ENCODE measurements around the gene TNS2. TPM values are rescaled to one million over a fixed set of nuclear protein-coding genes. Genes with fewer than 3 reads are reported as not detected.

TNS2 gene
- polyA plus RNA-seq, 5 donors = 96.5 to 138 (median 126) TPM

DNA sequence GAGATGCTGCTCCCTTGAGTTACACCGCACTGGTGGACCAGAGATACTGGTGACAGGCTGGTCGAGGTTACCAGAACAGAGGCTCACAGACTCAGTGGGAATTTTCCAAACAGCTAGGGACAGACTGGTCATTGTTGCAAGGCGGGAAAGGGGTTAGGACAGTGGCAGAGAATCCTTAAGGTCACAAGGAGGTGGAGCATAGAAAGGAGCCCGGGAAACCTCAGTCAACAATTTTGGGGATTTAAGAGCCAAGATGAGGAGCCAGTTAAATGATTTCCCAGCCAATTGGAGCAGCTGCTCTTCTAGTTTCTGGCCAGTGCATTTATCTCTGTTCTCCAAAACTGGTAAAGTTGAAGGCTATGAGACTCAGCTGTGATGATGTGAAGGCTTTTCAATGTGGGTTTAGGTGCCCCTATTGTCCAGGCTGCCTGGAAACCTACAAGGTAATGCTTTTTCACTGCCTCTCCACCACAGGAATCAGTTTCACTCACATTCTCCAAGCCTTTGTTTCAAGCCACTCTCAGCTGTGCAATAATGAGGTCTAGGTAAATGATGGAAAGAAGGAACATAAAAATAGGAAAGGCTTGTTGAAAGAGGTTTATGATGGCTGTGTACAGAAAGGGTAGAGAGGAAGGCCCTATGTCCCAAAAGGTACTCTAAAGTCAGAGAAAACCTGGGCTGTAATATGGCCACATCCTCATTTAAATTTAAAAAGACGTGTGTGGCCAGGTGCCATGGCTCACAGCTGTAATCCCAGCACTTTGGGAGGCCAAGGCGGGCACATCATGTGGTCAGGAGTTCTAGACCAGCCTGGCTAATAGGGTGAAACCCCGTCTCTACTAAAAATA, 7.0 kb upstream of the TNS2 start:
- no peak for DNase-seq

GRCh38 chr12:53044052-53044581, 5.7 kb upstream of the TNS2 start:
- DNase-seq = no peak

- DNase-seq = no peak
These were observed 4.8 kb upstream of the TNS2 start for GRCh38 chr12:53044896-53045695.

- no peak for DNase-seq
These were observed 4.2 kb upstream of the TNS2 start for GRCh38 chr12:53045696-53046045.

- peak; percentile 87 to 89 for DNase-seq
These were observed 3.1 kb upstream of the TNS2 start for GRCh38 chr12:53046655-53047220.

GRCh38 chr12:53047221-53048032, 2.4 kb upstream of the TNS2 start:
- DNase-seq = peak; percentile 81 to 83

DNA sequence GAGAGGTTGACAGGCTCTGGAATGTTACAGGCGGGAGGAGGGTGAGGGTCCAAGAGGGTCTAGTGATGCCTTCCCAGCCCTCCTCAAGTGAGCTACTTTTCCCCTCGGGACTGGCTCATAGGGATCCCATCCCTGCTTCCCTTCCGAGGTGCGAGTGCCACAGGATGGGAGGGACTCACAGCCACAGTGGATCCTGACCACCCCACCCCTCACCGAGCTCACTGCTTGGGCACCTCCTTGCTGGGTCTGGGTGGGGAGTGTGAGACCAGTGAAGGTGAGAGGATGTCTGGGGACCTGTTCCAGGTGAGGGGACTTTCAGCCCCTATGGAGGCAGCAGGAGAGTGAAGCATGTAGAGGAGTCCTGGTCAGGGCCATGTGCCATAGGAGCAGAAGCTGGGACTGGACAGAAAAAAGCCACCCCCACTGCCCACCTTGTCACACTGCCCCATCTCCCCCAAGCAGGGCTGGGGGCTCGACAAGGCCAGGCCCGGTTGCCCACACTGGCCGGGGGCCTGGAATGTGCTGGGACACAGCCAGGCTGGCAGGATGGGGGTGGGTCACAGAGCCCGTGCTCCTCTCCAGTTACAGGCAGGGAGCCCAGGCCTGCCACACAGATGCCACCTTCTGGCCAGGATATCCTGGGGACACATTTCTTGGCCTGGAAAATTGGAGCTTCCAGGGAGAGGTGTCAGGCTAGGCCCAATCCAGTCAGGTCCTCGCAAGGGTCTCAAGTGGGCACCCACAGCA, 1.7 kb upstream of the TNS2 start:
- DNase-seq = no peak

GRCh38 chr12:53048780-53049401, 974 bp upstream of the TNS2 start:
- DNase-seq = peak; percentile 81 to 83

- no peak for DNase-seq
These were observed 677 bp downstream of the TNS2 start for GRCh38 chr12:53050426-53051057.

GRCh38 chr12:53051058-53051880, 1.4 kb downstream of the TNS2 start:
- no peak for DNase-seq

GRCh38 chr12:53051881-53052412, 2.1 kb downstream of the TNS2 start:
- DNase-seq = no peak

GRCh38 chr12:53052419-53053217, 2.8 kb downstream of the TNS2 start:
- DNase-seq = peak; percentile 92 to 94

DNA sequence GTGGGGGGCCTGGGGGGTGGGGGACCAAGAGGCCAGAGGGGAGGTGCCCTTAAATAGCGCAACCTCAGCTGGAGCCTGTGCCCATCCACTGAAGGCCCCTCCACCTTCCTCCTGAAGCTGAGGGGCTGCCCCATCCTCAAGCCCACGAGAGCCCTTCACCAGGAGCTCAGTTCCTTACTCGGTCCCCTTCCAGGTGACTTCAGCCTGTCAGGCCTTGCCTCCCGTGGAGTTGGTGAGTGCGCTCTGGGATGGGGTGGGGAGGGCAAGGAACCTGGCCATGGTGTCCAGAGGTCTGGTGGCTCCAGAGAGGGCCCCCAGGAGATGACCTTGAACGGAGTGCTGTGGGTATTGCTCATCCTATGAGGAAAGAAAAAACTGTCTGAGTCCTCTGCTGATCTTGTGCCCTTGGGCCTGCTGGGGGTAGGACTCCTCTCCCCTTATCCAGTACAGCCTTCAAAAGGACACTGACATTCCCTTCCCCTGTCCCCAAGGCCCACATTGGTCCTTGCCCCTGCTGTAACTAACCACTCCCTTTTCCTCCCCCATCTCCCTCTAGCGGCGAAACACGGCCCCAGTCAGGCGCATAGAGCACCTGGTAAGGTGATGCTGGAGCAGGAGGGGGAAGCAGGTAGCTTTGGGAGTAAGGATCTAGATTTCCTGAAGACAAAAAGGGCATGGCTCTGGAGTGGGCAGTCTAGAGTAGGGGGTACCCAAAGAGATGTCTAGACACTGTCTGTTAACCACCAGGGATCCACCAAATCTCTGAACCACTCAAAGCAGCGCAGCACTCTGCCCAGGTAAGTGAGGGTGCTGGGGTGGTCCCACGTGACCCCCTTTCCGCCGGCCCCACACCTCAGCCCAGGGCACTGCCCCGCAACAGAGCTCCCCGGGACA, 3.6 kb downstream of the TNS2 start:
- no peak for DNase-seq

- peak; percentile 92 for DNase-seq
These were observed 4.4 kb downstream of the TNS2 start for GRCh38 chr12:53054112-53054878.

DNA sequence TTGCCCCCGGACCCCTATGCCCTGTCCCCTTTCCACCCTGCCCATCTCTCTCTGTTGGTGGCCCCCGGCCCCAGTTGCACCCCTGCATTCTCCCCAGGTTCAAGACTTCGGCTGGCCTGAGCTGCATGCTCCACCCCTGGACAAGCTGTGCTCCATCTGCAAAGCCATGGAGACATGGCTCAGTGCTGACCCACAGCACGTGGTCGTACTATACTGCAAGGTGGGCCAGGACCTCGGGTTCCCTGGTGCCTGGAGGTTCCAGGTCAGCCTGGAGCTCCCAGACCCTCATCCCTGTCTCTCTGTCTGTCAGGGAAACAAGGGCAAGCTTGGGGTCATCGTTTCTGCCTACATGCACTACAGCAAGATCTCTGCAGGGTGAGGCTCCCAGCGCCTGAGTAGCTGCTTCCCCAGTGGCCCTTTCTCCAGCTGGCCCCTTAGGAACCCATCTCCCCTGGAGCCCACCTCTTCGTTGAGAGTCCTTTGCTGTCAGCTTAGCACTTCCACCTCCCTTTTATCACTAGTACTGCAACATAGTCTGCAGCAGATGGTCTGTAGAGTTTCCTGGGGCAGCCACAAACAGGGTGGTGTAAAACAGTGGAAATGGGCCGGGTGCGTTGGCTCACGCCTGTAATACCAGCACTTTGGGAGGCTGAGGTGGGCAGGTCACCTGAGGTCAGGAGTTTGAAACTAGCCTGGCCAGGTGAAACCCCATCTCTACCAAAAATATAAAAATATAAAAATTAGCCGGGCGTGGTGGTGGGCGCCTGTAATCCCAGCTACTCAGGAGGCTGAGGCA, 5.8 kb downstream of the TNS2 start:
- no peak for DNase-seq
